ENCODE data around the gene FRMD3.

FRMD3 gene

GRCh38 chr9:83538172-83538889, at the start of gene FRMD3:
Gene FRMD3 (minus strand): TSS chr9:83538401. CDS start chr9:83538231, 170 bp downstream.
- peak; percentile 50 for DNase-seq

DNA sequence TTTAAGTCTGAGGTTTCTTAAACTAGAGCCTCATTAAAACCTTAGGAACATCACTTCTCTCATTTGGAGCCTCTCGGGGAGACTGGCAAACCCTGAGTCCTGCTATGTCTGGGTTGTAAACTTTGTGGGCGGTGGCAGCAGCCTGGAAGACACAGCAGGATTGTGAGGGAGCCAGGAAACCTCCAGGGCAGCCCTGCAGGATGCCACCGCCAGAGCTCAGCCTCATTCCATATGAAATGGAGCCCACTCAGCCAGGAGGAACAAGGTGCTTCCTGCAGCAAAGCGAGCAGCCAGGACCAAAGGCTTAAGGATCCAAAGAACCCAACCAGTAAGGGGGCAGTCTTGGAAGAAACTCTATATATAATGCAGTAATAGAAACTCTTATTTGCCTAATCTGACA, 46.8 kb upstream of the FRMD3 start:
- DNase-seq = no peak

- no peak for DNase-seq
Measured at GRCh38 chr9:83583151-83584014, 45.2 kb upstream of the FRMD3 start.

GRCh38 chr9:83582029-83582428, 43.8 kb upstream of the FRMD3 start:
- no peak for DNase-seq

- no peak for DNase-seq
Measured at GRCh38 chr9:83574482-83574881, 36.3 kb upstream of the FRMD3 start.

GRCh38 chr9:83572524-83572923, 34.3 kb upstream of the FRMD3 start:
- no peak for DNase-seq

GRCh38 chr9:83570359-83570758, 32.2 kb upstream of the FRMD3 start:
- no peak for DNase-seq

DNA sequence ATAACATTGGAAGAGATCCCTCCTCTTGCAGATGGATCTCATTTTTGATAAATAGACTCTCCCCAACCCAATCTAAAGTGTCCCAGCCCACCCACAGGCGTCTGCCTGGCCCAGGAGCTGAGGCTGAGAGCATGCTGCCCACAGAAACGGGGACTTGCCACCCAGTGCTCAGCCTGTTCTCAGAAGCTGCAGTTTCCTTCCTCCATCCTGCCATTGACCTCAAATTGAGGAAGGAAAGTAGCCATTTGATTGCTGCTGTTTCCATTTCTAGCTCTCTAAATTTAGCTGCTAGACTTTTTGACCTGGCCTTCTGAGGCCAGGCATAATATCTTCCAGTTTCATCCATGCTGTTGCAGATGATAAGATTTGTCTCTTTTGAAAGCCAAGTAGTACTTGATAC, 31.1 kb upstream of the FRMD3 start:
- no peak for DNase-seq

DNA sequence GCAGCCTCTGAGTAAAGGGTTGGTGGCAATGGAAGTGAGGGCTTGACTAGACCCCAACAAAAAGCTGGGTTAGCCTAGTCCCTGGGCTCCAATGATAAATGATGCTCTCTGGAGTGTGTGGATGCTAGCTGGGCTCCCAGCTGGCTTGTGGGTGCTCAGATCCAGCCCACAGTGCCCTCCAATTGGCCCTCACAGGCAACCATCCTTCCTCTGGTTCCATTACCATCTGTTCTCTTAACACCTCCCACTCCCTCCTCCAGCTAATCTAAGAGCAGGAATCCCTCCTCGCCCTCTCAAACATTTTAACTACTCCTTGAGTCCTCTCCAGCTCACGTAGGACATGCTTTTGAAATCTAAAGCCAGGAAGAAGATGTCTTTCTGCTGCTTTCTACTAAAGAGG, 25.2 kb upstream of the FRMD3 start:
- DNase-seq = no peak

GRCh38 chr9:83560169-83560826, 22.1 kb upstream of the FRMD3 start:
- DNase-seq = no peak

GRCh38 chr9:83557771-83558170, 19.6 kb upstream of the FRMD3 start:
- no peak for DNase-seq

- DNase-seq = no peak
Measured at GRCh38 chr9:83557317-83557716, 19.1 kb upstream of the FRMD3 start.

GRCh38 chr9:83554278-83554677, 16.1 kb upstream of the FRMD3 start:
- DNase-seq = no peak

DNA sequence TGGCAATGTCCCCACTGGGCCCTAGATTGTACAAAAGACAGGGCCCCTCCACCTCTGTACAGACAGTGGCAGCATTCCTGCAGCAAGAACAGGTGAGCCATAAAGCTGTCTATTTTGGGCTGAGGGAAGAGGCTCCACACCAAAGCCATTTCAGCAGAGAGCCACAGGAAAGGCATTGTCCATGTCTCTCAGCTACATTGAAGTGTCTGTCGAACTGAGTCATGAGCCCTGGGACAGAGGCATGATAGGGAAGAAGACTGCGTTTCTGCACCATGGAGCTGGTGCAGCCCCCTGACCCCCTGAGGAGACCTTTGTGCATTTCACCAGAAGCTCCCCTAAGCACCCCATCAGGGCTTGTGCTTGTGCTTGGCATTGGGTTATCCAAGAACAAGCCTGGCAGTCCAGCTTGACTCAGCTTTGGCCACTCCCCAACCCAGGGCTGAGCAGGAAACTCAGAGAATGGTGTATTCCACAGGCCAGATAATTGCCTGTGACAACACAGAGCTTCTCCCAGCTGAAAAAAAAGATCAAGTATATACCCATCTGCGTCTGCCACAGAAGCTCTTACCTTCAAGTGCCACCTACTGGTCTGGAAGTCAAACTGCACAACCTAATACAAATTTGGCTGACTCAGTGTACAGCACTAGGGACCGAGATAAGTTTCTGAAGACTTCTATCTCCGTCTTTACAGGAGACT, 5.9 kb upstream of the FRMD3 start:
- peak; percentile 81 for DNase-seq

- no peak for DNase-seq
Measured at GRCh38 chr9:83538890-83539238, 663 bp upstream of the FRMD3 start.

DNA sequence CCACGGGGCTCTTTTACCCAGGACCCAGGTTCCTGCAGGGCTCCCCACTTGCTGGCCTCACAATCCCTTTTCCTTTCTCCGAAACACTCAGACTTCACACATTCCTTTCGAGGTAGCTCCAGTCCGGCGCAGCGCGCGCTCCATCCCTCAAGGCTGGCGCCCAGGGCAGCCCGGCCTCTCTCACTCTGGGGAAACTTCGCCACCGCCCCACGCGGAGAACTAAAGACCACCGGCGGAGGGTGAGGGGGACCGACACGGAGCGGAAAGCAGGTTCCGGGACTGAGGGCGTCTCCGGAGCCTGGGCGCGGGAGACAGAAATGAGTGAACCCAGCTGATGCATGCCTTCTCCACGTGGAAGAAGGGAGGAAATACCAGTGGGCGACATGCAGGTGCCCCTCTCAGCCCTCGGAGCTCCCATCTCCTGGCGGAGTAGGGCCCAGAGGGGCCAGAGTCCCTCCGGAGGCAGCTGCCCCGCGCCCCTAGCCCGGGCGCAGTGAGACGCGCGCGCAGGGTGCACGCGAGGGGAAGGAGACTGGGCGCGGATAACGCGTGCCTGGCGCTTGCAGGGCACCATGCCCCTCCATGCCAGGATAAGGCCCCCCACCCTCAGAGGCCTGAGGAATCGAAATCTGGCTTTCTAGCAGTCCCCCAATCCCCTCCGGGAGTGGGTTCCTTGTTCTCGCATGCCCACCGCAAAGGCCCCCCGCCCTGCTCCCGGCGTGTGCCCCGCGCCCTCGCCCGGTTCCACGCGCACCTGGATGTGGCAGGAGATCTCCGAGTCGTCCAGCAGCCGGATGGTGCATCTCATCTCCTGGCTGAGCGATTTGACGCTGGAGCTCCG, 650 bp downstream of the FRMD3 start:
- no peak for DNase-seq

DNA sequence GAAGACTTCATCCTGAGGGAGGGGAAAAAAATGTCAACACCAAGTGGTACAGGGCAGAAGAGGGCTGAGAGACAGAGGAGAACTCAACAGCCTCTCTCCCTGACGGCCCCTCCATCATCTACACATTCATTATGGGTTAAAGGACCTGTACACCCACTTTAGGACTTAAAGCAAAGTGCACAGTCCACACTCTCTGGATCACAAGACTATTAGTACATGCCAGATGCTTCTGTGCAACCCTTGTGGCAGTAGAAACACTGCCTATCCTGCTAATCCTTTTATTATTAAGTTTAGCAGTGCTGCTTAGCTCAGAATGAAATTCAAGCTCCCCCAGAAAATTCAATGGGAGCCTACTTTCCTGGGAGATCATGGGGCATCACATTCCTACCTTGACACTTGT, 1.9 kb downstream of the FRMD3 start:
- DNase-seq = no peak

DNA sequence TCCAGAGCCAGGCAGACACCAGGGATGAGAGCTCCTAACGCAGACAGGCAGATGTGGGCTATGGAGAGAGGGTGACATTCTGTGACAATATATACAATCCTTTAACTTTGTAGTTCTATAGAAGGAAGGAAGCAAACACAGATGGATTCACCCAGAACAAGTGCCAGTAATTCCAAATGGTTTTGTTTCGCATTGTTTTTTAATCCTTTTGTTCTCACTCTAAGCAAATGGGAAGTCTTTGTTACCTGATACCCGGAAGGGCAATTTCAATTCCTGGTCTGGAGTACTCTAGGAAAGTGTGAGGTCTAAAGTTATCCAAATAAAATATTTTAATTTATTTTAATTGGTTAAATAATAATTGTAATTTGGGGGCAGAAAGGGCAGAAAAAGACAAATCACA, 2.5 kb downstream of the FRMD3 start:
- DNase-seq = no peak

- no peak for DNase-seq
Measured at GRCh38 chr9:83533296-83533695, 4.9 kb downstream of the FRMD3 start.

- DNase-seq = no peak
Measured at GRCh38 chr9:83526901-83527300, 11.3 kb downstream of the FRMD3 start.

DNA sequence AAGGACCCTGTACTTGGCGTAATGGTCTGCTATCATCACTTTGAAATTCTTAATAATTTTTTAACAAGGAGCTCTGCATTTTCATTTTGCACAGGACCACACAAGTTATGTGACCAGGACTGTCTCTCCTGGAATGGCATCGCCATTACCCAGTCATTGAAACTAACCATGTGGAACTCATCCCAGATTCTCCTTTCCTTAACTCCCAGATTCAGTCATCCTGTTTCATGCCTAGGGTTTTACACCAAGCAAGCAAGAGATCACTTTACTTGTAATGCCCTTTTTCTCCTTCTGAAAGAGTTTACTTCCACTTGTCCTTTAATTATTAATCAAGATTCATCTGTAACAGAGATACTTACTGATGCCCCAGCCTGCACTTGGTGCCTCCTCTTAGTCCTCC, 12.0 kb downstream of the FRMD3 start:
- DNase-seq = no peak

DNA sequence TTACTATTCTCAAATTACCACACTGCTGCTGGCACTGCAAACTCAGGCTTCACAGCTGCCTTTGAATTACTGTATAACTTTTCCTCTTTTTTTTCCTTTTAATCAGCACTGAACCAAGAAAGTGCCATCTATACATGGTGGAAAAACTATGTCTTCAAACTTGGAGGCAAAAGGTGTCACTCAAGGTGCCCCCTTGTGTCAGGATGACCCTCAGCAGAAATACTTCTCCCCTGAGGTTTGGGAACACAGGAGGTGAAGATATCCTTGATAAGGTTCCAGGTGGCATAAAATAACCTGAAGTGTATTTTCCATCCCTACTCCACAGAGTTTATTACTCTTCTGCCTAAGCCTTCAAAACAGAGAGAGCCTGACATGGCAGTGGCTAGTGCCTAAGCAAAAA, 14.5 kb downstream of the FRMD3 start:
- DNase-seq = no peak
